Parathyroid adenoma (tissue), 2 donors: ENCODE measurements around the gene FAM120AOS.

Experiments
- H2AFZ ChIP-seq: fragments of 300-600 bp; sonication (generic); one replicate; pipeline ENCODE4 v1.7.0; 2017; ENCODE audit warnings: antibody characterized with exemption, mild to moderate bottlenecking
- H3K27ac ChIP-seq: fragments of 300-600 bp; sonication (generic); one replicate; pipeline ENCODE4 v1.7.0; 2017
- H3K27me3 ChIP-seq: fragments of 300-600 bp; sonication (generic); one replicate; pipeline ENCODE4 v1.7.0; 2017; ENCODE audit warnings: low read length; ENCODE audit not compliant: control insufficient read depth, insufficient read depth
- H3K36me3 ChIP-seq: fragments of 300-600 bp; sonication (generic); one replicate; pipeline ENCODE4 v1.7.0; 2017; ENCODE audit warnings: low read length; ENCODE audit not compliant: control insufficient read depth, insufficient read depth
- H3K4me1 ChIP-seq: fragments of 300-600 bp; sonication (generic); one replicate; pipeline ENCODE4 v1.7.0; 2017; ENCODE audit warnings: control low read depth
- H3K4me2 ChIP-seq: fragments of 300-600 bp; sonication (generic); one replicate; pipeline ENCODE4 v1.7.0; 2017; ENCODE audit warnings: low read length
- H3K4me3 ChIP-seq: fragments of 300-600 bp; sonication (generic); one replicate; pipeline ENCODE4 v1.7.0; 2017; ENCODE audit warnings: low read depth, low read length
- H3K79me2 ChIP-seq: fragments of 300-600 bp; sonication (generic); one replicate; pipeline ENCODE4 v1.7.0; 2017; ENCODE audit warnings: control low read depth
- H3K9ac ChIP-seq: fragments of 300-600 bp; sonication (generic); one replicate; pipeline ENCODE4 v1.7.0; 2017; ENCODE audit warnings: mild to moderate bottlenecking
- H3K9me3 ChIP-seq: fragments of 300-600 bp; sonication (generic); one replicate; pipeline ENCODE4 v1.7.0; 2017; ENCODE audit warnings: low read length; ENCODE audit not compliant: control insufficient read depth
- TF ChIP-seq, protein P1 (sequence below): fragments of 300-600 bp; sonication (generic); IDR thresholded peaks from one replicate; pipeline ENCODE4 v1.7.0; 2017; ENCODE audit warnings: antibody characterized with exemption, mild to moderate bottlenecking
- donor health status: primary hyperparathyroidism.

The FAM120AOS gene

DNA sequence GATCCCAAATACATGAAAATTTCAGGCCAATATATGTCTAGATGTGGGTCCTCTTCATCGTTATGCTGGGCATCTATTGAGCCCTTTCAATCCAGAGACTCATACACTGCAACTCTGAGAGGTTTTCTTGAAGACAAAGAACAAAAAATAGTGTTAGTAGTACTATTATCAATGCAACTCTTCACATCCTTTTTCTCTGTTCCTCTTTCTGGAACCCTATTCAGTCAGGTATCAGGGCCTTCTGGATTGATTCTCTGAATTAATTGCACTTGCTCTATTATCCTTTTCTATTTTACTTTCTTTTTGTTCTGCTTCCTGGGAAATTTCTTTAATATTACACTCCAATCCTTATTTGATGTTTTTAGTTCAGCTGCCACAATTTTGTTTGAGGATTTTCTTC, 20.4 kb downstream of the FAM120AOS start:
- Histone ChIP-seq H3K4me1 (no peaks in the 10 kb centered on the region), H3K4me3 (no peak overlapping the region), H3K79me2 (no peaks in the 10 kb centered on the region), H3K27ac (no peak overlapping the region), H3K9ac (no peak overlapping the region), H3K36me3 (no peaks in the 10 kb centered on the region), H2AFZ (no peak overlapping the region), H3K27me3 (no peaks in the 10 kb centered on the region), H3K4me2 (no peak overlapping the region), H3K9me3 (no peaks in the 10 kb centered on the region)
- TF ChIP-seq, protein P1, sequence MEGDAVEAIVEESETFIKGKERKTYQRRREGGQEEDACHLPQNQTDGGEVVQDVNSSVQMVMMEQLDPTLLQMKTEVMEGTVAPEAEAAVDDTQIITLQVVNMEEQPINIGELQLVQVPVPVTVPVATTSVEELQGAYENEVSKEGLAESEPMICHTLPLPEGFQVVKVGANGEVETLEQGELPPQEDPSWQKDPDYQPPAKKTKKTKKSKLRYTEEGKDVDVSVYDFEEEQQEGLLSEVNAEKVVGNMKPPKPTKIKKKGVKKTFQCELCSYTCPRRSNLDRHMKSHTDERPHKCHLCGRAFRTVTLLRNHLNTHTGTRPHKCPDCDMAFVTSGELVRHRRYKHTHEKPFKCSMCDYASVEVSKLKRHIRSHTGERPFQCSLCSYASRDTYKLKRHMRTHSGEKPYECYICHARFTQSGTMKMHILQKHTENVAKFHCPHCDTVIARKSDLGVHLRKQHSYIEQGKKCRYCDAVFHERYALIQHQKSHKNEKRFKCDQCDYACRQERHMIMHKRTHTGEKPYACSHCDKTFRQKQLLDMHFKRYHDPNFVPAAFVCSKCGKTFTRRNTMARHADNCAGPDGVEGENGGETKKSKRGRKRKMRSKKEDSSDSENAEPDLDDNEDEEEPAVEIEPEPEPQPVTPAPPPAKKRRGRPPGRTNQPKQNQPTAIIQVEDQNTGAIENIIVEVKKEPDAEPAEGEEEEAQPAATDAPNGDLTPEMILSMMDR: no peak

- H3K4me2 ChIP-seq: no peak overlapping the region
- H3K4me1 ChIP-seq: no peaks in the 10 kb centered on the region
- TF ChIP-seq, protein P1: no peak
- no peak overlapping the region for H3K27ac ChIP-seq
- H3K36me3 ChIP-seq: no peaks in the 10 kb centered on the region
- H3K9me3 ChIP-seq: no peaks in the 10 kb centered on the region
- H3K4me3 ChIP-seq: no peak overlapping the region
- no peaks in the 10 kb centered on the region for H3K27me3 ChIP-seq
- H3K79me2 ChIP-seq: no peaks in the 10 kb centered on the region
- no peak overlapping the region for H2AFZ ChIP-seq
- no peak overlapping the region for H3K9ac ChIP-seq
Observed at GRCh38 chr9:93431539-93432105, 21.8 kb downstream of the FAM120AOS start.

GRCh38 chr9:93427655-93428379, 25.6 kb downstream of the FAM120AOS start:
- H3K27me3 ChIP-seq: no peaks in the 10 kb centered on the region
- H2AFZ ChIP-seq: no peak overlapping the region
- no peak overlapping the region for H3K9ac ChIP-seq
- H3K4me2 ChIP-seq: no peak overlapping the region
- H3K9me3 ChIP-seq: no peaks in the 10 kb centered on the region
- H3K4me1 ChIP-seq: no peaks in the 10 kb centered on the region
- H3K79me2 ChIP-seq: no peaks in the 10 kb centered on the region
- peaks cover 3% of the 10 kb centered on the region for H3K36me3 ChIP-seq
- TF ChIP-seq, protein P1: no peak
- H3K4me3 ChIP-seq: no peak overlapping the region
- H3K27ac ChIP-seq: no peak overlapping the region

GRCh38 chr9:93422977-93423616, 30.3 kb downstream of the FAM120AOS start:
- Histone ChIP-seq H3K36me3 (peaks cover 3% of the 10 kb centered on the region), H3K9ac (no peak overlapping the region), H3K27me3 (no peaks in the 10 kb centered on the region), H3K4me3 (no peak overlapping the region), H3K4me1 (no peaks in the 10 kb centered on the region), H2AFZ (no peak overlapping the region), H3K9me3 (no peaks in the 10 kb centered on the region), H3K27ac (no peak overlapping the region), H3K4me2 (no peak overlapping the region), H3K79me2 (no peaks in the 10 kb centered on the region)
- TF ChIP-seq, protein P1: no peak
